ENCODE data around the gene MPZL3. TPM values are rescaled to one million over a fixed set of nuclear protein-coding genes. Genes with fewer than 3 reads are reported as not detected.

The MPZL3 gene
- total and polyA plus RNA-seq, 2 experiments from 2014 or later, result 0.92 to 2.9 TPM

- H3K36me3 ChIP-seq (ENCODE audit: insufficient read depth), result no peaks in the 10 kb centered on the region
- peaks cover 48% of the 10 kb centered on the region for H3K4me1 ChIP-seq (ENCODE audit: insufficient read depth)
- no peak for ATAC-seq
- Mint-ChIP-seq H3K9me3 (no peaks in the 10 kb centered on the region), H3K27me3 (ENCODE audit: insufficient read depth, low read depth, poor library complexity) (peaks cover 14% of the 10 kb centered on the region), H3K27ac (no peak overlapping the region; the same call in 1 of the 2 replicates), H3K4me3 (no peak overlapping the region), H3K36me3 (ENCODE audit: low read depth) (no peaks in the 10 kb centered on the region), H3K4me1 (peaks cover 47% of the 10 kb centered on the region)
- H3K27ac ChIP-seq (ENCODE audit: low read depth), result no peak overlapping the region
- peak overlapping the region; percentile 65; the same call in 1 of the 2 replicates for H3K4me2 ChIP-seq
- no peaks in the 10 kb centered on the region for H3K79me2 ChIP-seq (replicated peaks; ENCODE audit: insufficient read depth)
- no peak overlapping the region for H3K4me3 ChIP-seq
- TF ChIP-seq ZNF462 (CRISPR knock-in tag; IDR thresholded peaks at IDR 0.05) (no peak), NANOG (IDR thresholded peaks at IDR 0.05; ENCODE audit: borderline replicate concordance) (no peak), POLR2AphosphoS5 (IDR thresholded peaks at IDR 0.05; ENCODE audit: low read depth) (no peak), ZNF114 (CRISPR knock-in tag; IDR thresholded peaks at IDR 0.05) (no peak), ZNF331 (CRISPR knock-in tag; IDR thresholded peaks at IDR 0.05; ENCODE audit: low read depth) (no peak), REST (IDR thresholded peaks at IDR 0.05; ENCODE audit: unreplicated experiment) (no peak), CREB1 (CRISPR knock-in tag; IDR thresholded peaks at IDR 0.05; ENCODE audit: low read depth) (no peak), CTCF (conservative IDR thresholded peaks at IDR 0.05; ENCODE audit: low read depth in 2 of 2) (no peak), EZH2phosphoT487 (IDR thresholded peaks at IDR 0.05; ENCODE audit: unreplicated experiment) (no peak), STAT1 (IDR thresholded peaks at IDR 0.05; ENCODE audit: unreplicated experiment) (no peak)
- H3K9me2 ChIP-seq (ENCODE audit: insufficient read depth), result peaks cover 4% of the 10 kb centered on the region; the same call in 1 of the 2 replicates
- no peaks in the 10 kb centered on the region for H4K20me1 ChIP-seq (replicated peaks; ENCODE audit: insufficient read depth)
- peak overlapping the region; percentile 87; the same call in 1 of the 2 replicates for H2AFZ ChIP-seq
- H3F3A ChIP-seq (replicated peaks; ENCODE audit: low read depth), result no peaks in the 10 kb centered on the region
- H3K27me3 ChIP-seq (ENCODE audit: insufficient read depth), result no peaks in the 10 kb centered on the region
- DNase-seq (ENCODE audit: low spot score), result no peak
Measured at GRCh38 chr11:118213781-118214180, 38.4 kb downstream of the MPZL3 start.

Data from GM23338 (cell line).